Stimulated activated CD4-positive, alpha-beta T cell treated with anti-CD3 and anti-CD28 coated beads, TNF-alpha, amount 100 ng/mL, for 48 hours (primary cell): Measurements from ENCODE around the gene PDK1.

Experiments
- DNase-seq, 3 donors: peaks; one replicate each; pipeline ENCODE4 v3.0.0-alpha.2; 2020; ENCODE audit warnings: low read depth in 3 of 3

Gene PDK1

DNA sequence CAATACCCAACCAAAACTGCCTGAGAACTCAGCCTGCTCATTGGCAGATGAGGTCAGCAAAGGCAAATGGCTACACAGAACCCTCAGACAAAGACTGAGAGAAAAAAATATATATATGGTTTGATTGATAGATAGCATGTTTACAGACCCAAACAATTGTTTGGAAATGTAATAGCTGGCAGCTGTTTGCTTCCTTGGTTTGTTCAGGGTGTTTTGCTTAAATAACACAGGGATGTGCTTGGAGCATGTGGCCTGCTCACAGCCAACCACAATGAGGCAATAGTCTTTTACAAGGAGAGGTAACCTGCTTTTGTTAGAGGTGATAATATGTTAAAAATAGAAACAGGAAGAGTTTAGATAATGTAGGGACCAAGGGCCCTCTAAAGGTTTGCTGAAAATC lies 84.5 kb downstream of the PDK1 start:
- DNase-seq, result no peak

DNA sequence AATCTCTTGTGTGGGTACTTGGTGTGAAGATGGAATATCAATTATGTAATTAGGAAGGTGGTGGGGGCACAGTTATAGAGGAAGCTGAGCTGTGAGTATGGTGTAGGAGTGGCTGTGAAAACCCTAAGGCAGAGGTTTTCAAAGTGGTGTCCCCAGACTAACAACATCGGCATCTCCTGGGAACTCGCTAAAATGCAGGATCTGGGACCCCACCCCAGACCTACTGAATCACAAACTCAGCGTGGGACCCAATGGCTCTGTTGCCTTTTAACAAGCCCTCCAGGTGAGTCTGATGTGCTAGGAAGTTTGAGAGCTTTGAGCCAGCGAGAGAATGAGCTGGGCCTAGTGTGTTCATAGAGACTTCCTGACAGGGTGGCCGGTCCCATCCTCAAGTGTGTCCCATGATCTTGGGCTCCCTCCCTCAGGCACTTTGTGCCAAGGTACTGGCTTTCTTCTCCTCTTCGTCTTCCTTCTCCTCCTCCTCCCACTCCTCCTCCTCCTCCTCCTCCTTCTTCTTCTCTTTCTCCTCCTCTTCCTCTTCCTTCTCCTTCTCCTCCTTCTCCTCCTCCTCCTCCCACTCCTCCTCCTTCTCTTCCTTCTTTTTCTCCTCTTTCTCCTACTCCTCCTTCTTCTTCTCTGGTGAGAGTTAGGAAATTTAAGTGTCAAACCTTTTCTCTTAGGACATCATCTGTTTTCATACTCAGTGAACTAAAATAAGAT lies 86.6 kb downstream of the PDK1 start:
- no peak for DNase-seq

DNA sequence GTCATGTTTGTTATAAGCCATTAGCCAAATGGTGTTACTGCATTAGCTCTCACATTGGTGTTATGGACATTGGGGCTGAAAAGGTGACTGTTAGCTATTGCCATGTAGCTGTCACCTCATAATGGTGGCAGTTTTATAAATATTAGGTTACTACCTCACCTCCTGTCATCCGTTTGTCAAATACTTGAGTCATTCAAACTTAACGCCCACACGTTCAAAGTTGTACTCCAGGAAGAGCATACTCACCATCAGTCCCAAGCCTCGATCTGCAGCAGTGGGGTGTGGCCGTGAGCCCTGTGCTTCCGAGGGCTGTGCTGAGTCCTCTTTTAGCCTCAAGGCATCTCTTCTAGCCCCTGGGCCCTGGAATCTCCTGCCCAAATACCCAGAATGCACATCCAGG lies 87.3 kb downstream of the PDK1 start:
- DNase-seq, result peak in 1 of 3 donors; percentile 11

DNA sequence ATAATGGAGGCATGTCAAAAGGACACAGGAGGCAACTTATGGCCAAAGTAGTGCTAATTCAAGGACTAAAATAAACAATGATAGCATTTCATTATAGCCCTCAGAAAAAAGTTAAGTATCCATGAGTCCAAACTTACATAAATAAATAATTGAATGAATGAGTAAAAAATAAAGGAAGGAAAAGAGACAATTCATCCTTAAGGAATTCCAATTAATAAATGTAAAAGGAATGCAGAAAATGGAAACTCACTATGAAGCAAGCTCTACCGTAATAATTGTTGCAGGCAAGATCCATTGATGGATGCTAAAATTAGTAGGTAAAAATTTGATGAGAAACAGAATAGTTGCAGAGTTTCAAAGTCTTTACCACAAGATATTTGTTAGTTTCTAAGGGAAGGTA lies 91.5 kb downstream of the PDK1 start:
- no peak for DNase-seq

DNA sequence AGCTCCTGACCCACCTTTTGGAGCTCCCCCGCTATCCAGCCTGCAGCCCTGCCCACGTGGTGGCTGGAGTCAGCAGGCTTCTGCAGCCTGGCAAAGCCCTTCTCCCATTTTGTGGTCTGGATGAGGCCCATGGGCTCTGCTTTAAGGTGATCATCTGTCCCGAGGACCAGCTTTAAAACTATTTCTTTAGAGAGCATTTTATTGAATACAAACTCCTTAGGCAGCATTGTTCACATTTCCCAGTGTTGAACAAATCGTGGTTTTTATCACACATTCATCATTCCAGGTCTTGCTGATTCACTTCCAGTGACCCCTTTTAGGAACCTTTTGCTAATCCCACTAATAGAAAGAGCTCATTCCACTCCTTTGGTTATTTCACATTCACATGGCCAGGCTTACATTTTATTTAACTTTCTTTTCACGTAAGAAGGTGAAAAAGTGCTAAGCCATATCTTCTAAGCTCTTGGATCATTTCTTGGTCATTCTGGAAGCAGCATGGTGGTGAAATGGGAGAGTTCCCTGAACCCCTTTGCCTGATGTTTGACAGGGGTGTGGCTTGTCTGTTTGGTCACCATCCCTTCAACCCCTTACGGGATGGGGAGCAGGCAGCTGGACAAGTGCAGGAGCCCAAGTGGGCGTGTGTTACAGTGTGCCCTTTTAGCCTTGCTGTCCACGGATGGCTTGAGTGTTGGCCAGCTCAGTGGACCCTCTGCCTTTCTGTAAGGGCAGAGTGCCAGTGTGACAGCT lies 99.4 kb downstream of the PDK1 start:
- no peak for DNase-seq

DNA sequence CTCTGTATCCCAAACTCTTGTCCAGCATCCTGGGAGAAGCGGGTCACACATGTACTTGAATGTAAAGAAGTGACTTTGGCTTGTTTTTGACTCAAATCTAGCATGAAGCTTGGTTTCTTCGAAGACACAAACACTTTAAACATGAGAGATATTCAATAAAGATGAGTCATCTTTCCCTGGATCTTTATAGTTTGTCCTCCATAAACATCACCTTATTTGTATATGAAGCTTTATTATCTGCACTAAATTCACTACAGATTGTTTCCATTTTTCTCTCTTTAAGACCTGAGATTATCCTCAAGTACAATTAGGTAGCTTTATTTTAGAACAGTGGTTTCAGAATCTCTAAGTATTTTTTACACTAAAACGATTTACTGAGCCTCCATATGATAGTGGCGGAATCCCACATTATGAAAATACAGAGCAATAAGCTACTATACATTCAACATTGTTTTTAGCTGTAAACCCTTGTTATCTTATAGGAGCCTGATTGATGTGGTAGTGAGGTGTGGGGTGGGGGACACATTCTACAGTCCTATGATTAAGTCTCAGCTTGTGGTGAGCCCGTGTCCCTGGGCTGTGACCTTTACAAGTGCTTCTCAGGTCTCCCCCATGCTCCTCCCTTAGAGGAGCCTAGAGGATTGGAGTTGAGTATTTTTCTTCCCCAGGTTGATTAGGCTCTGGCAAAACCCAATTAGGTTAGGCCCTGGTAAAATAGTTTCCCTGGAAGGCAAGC lies 100.1 kb downstream of the PDK1 start:
- no peak for DNase-seq
